Lower leg skin (tissue), 3 donors: ENCODE data around the gene EVPLL.
"Not testable (repeated sequence)": the region's sequence is repeated elsewhere in the genome, so short reads cannot be mapped to it uniquely, and the experiment has no call there.

ENCODE experiments used
- POLR2A ChIP-seq, 2 donors: fragments of 450-650 bp; IDR thresholded peaks; one replicate each; pipeline ENCODE4 v1.6.1; 2016 to 2017; ENCODE audit warnings: antibody characterized with exemption in 2 of 2, mild to moderate bottlenecking in 1 of 2, moderate library complexity in 1 of 2
- TF ChIP-seq, protein P1 (sequence below), 3 donors: fragments of 450-650 bp; IDR thresholded peaks; one replicate each; pipeline ENCODE4 v1.5.1; 2016; ENCODE audit warnings: antibody characterized with exemption in 3 of 3, mild to moderate bottlenecking in 3 of 3, moderate library complexity in 2 of 3

DNA sequence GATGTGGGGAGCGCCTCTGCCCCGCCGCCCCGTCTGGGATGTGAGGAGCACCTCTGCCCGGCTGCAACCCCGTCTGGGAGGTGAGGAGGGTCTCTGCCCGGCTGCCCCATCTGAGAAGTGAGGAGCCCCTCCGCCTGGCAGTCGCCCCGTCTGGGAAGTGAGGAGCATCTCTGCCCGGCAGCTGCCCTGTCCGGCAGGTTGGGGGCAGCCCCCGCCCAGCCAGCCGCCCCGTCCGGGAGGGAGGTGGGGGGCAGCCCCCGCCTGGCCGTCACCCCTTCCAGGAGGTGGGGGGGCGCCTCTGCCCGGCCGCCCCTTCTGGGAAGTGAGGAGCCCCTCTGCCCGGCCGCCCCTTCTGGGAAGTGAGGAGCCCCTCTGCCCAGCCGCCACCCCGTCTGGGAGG, 39.4 kb upstream of the EVPLL start:
- TF ChIP-seq POLR2A (IDR thresholded peaks at IDR 0.05) = not testable (repeated sequence)
- TF ChIP-seq, protein P1, sequence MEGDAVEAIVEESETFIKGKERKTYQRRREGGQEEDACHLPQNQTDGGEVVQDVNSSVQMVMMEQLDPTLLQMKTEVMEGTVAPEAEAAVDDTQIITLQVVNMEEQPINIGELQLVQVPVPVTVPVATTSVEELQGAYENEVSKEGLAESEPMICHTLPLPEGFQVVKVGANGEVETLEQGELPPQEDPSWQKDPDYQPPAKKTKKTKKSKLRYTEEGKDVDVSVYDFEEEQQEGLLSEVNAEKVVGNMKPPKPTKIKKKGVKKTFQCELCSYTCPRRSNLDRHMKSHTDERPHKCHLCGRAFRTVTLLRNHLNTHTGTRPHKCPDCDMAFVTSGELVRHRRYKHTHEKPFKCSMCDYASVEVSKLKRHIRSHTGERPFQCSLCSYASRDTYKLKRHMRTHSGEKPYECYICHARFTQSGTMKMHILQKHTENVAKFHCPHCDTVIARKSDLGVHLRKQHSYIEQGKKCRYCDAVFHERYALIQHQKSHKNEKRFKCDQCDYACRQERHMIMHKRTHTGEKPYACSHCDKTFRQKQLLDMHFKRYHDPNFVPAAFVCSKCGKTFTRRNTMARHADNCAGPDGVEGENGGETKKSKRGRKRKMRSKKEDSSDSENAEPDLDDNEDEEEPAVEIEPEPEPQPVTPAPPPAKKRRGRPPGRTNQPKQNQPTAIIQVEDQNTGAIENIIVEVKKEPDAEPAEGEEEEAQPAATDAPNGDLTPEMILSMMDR (IDR thresholded peaks at IDR 0.05) = not testable (repeated sequence)
